GM21526 (cell line): ENCODE measurements around the gene COL6A5.

ENCODE experiments used
- ATAC-seq: cut with Tn5 transposase; IDR thresholded peaks from one replicate; pipeline ENCODE4 v1.9.1; 2021; ENCODE audit warnings: moderate library complexity; ENCODE audit not compliant: unreplicated experiment, low FRiP score

Gene COL6A5

DNA sequence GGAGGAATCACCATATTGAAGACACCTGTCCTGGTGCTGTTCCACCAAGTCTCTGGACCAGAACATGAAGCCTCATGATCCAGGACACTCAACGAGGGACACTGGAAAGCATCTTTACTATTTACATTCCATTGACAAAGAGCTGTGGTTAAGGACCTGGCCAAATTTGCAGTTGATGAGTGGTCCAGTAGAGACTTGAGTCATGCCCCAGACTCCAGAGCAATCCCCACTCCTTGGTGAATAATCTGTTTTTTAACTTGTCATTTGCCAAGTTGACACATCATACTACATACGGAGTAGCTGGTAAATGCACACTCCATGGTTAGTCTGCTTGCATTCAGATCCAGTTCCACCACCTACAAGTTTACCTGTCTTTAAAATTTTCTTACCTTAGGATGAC lies 170.3 kb downstream of the COL6A5 start:
- no peak for ATAC-seq

GRCh38 chr3:130516645-130517512 lies 171.4 kb downstream of the COL6A5 start, which contains the start of gene COL6A6:
Gene COL6A6 (plus strand): TSS chr3:130517177. CDS start chr3:130560365, 43,188 bp downstream.
- ATAC-seq = no peak

DNA sequence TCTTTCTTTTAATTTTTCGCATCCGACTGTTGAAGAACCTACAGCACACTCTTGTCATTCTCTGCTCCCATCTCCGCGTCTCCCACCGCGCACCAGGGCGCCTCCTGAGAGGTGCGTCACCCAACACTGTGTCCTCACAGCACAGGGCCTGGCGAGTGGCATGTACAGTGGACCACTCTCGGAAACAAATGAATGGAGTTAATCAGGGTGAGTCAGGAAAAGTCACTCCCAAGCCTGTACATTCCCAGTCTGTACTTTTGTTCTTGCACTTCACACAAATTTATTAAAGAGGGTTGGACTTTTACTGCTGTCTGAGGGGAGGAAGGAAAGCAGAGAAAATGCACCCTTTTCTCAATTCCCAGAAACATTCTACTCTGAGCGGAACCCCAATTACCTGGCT lies 172.1 kb downstream of the COL6A5 start:
- ATAC-seq = no peak

DNA sequence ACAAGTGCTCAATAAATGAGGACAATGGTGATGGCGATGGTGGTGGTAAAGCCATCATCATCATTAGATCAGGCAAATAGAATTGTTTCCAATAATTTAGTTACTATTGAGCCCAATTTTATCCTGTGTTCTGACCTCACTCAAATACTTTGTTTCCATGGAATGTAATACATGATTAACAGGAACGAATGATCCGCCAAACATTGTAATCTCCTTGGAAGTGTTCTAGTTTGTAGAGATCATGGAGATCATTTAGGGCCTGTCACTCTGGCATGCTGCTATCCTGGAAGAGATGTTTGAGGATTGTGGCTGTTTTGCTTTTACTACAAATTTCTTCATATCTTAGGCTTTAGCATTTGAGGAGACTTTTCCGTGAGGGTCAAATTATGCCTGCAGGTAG lies 174.3 kb downstream of the COL6A5 start:
- no peak for ATAC-seq

- no peak for ATAC-seq
Observed at GRCh38 chr3:130522399-130522798, 176.9 kb downstream of the COL6A5 start.

GRCh38 chr3:130527426-130527825 lies 182.0 kb downstream of the COL6A5 start:
- ATAC-seq = no peak

DNA sequence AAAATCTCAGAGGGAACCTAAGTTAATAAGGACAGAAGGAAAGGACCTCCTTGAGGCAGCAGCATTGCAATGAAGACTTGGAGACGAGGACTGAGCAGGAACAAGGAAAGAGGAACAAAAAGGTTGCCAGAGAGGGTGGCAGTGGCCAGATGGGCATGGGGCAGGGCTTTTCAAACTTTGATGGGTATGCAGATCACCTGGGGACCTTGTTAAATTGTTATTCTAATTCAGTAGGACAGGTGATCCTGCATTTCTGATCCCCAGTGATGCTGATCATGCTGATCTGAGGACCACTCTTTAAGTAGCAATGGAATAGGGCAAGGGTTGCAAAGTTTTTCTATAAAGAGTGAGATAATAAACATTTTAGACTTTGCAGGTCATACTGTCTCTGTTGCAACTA lies 182.6 kb downstream of the COL6A5 start:
- ATAC-seq = no peak

GRCh38 chr3:130529486-130530215 lies 184.2 kb downstream of the COL6A5 start:
- ATAC-seq = no peak

DNA sequence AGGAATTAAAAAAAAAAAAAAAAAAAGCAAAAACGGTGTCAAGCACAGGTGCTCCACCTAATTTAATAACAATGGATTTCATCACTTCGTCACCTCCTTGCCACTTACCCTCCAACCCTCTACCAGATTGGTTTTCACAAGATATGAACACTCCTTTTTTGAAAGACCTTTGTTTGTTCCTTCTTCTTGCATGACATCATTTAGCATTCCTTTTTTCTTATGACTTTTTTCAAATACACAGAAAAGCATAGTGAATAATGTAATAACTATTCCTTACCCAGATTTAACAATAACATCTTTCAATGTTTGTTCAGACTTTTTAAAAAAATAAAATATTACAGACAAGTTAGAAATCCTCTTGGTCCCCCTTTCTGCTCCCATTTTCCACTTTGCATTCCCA lies 187.8 kb downstream of the COL6A5 start:
- no peak for ATAC-seq
